K562 (cell line): Measurements from ENCODE around the gene CREG2.

ENCODE experiments used
- POLR2AphosphoS5 ChIP-seq: IDR thresholded peaks from 2 replicates; pipeline ENCODE4 v1.6.1; 2011; ENCODE audit warnings: mild to moderate bottlenecking, low read depth, low read length, moderate library complexity; ENCODE audit not compliant: control insufficient read depth, insufficient read depth
- RBFOX2 ChIP-seq: fragments of 200-400 bp; formaldehyde crosslinking; IDR thresholded peaks from 2 replicates; pipeline ENCODE4 v1.6.1; 2017; ENCODE audit warnings: low read depth, mild to moderate bottlenecking, low read length, moderate library complexity
- RBM22 ChIP-seq: fragments of 200-400 bp; formaldehyde crosslinking; IDR thresholded peaks from 2 replicates; pipeline ENCODE4 v1.6.1; 2018; ENCODE audit warnings: low read length, low read depth; ENCODE audit not compliant: poor library complexity, severe bottlenecking
- U2AF2 ChIP-seq: fragments of 200-400 bp; formaldehyde crosslinking; optimal IDR thresholded peaks from 2 replicates; pipeline ENCODE3; 2017; ENCODE audit warnings: low read depth, mild to moderate bottlenecking, low read length
- ZC3H11A ChIP-seq: IDR thresholded peaks from 2 replicates; pipeline ENCODE4 v1.6.1; 2012; ENCODE audit warnings: low read depth, low read length, improper control_type of control experiment
- ZNF778 ChIP-seq: fragments of 450-650 bp; formaldehyde crosslinking; IDR thresholded peaks from 2 replicates; pipeline ENCODE4 v1.4.0; 2020; ENCODE audit warnings: mild to moderate bottlenecking, moderate library complexity

DNA sequence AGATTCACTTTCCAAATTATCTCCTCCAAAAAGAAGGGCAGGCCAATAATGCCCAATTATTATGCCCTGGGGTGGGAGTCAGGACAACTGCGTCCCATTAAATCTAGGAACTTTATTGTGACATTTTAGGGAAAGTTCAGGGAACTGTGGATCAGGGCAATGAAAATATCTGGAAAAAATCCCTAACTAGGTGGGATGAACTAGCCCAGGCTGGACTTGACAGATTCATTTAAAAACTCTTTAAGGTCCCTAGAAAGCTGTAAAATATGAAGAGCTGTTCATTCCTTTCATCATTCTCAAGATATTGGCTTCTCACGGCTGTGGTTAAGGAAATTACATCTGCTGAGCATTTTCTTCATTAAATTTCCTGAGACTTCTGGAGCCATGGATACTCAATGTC lies 8.2 kb downstream of the CREG2 start:
- TF ChIP-seq POLR2AphosphoS5 (no peak), RBM22 (no peak), ZNF778 (no peak), RBFOX2 (no peak), ZC3H11A (no peak), U2AF2 (no peak)
